ENCODE measurements around the gene CBLN3. TPM values are rescaled to one million over a fixed set of nuclear protein-coding genes. Genes with fewer than 3 reads are reported as not detected.

Gene CBLN3
- polyA plus RNA-seq, 2 of the 4 experiments (the other 2 are of a cell fraction), result 1.1 to 1.3 TPM

DNA sequence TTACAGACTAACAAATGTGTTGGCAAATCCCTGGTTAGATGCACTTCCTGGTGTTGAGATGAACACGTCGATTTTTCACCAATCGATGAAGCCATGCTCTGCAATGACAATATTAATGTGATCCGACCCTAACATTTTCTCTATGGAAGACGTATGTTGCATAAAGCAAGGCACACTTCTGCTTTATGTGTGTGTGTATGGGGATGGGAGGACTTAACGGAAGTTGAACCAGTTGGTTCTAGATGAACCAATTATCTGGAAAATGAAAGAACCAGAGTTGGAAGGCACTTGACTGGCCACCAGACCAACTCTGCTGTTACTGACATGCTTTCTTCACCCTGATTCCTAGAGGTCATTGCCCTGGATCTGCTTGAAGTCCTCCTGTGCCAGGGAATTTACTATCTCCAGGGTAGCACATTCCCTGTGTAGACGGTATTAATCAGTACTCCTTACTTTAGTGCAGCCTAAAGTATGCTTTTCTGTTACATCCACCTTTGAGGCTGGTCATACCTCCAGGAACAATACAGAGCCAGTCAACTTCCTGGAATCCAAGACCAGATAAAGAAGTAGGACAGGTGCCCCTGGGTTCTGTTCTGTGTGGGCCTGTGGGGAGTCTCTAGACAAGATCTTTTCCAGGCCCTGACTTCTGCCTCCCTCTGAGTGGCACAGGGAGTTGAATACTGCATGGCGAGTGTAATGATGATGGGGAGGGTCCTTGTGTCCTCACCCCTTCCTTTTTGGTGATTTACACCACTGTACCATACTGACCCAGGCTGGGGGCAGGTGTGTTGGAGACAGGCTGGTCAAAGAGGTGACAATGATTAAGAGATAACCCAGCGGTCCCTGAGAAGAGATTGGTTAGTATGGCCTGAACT lies 9.0 kb upstream of the CBLN3 start:
- DNase-seq (ENCODE audit: low read depth in 1 of 2, low spot score in 1 of 2), result no peak
- no peak for ATAC-seq
- no peak overlapping the region for H3K4me3 ChIP-seq
- ChIA-PET CTCF (interaction anchor here (1.5 to 18.0 kb wide), 8 partner anchors 14 to 119 kb away, joined by 4 to 1142 read pairs (median 28); partner anchors contain the start of genes ADCY4, CIDEB, DHRS1 and LTB4R), POLR2A (interaction anchor here (0.6 to 3.1 kb wide), 2 partner anchors 105 to 195 kb away, joined by 3 to 19 read pairs; partner anchors contain the start of gene TINF2)
- FAIRE-seq, result no peak
- H3K27ac ChIP-seq, result no peak overlapping the region
- no peak for TF ChIP-seq POLR2AphosphoS2 (conservative IDR thresholded peaks at IDR 0.05; ENCODE audit: low read length)
- TF ChIP-seq GATA3 (IDR thresholded peaks at IDR 0.05; ENCODE audit: borderline replicate concordance), result no peak
- no peak for TF ChIP-seq HOXA7 (CRISPR knock-in tag; IDR thresholded peaks at IDR 0.05)
- peaks cover 6% of the 10 kb centered on the region for H3K4me1 ChIP-seq
- H3K4me2 ChIP-seq, result no peak overlapping the region
- WGBS (ENCODE audit: missing lambda C conversion rate), result 65% methylated on average over 9 of the region's 9 CpGs
- H3K9me3 ChIP-seq, result no peaks in the 10 kb centered on the region

- Histone ChIP-seq H3K4me2 (no peak overlapping the region), H3K27ac (no peak overlapping the region), H3K4me3 (no peak overlapping the region), H3K9me3 (no peaks in the 10 kb centered on the region), H3K4me1 (peaks cover 6% of the 10 kb centered on the region)
- ChIA-PET POLR2A (interaction anchor here (0.6 to 3.1 kb wide), 3 partner anchors 104 to 195 kb away, joined by 3 to 19 read pairs (median 3); partner anchors contain the start of gene TINF2), CTCF (interaction anchor here (0.9 to 18.0 kb wide), 16 partner anchors 13 to 196 kb away, joined by 3 to 1142 read pairs (median 10); partner anchors contain the start of genes ADCY4, CIDEB, DHRS1 and LTB4R)
- ATAC-seq (no peak), FAIRE-seq (no peak), DNase-seq (ENCODE audit: low read depth in 1 of 2, low spot score in 1 of 2) (no peak)
- 81% methylated on average over 2 of the region's 2 CpGs for WGBS (ENCODE audit: missing lambda C conversion rate)
- TF ChIP-seq ZC3H11A (IDR thresholded peaks at IDR 0.05) (no peak), NFE2L2 (conservative IDR thresholded peaks at IDR 0.05; ENCODE audit: low read length) (no peak), MAZ (IDR thresholded peaks at IDR 0.05; ENCODE audit: borderline replicate concordance, low read depth, low read length) (no peak), KDM5A (IDR thresholded peaks at IDR 0.05) (no peak)
These were observed 8.2 kb upstream of the CBLN3 start for GRCh38 chr14:24437736-24438067.

- no peak overlapping the region for H3K27ac ChIP-seq
- no peak for ATAC-seq
- DNase-seq (ENCODE audit: low read depth in 1 of 2, low spot score in 1 of 2), result no peak
- no peaks in the 10 kb centered on the region for H3K9me3 ChIP-seq
- ChIA-PET POLR2A (interaction anchor here (0.6 to 3.1 kb wide), 6 partner anchors 104 to 194 kb away, joined by 3 to 19 read pairs (median 3); partner anchors contain the start of genes RABGGTA and TINF2), CTCF (interaction anchor here (0.7 to 18.0 kb wide), 24 partner anchors 8 to 196 kb away, joined by 3 to 1142 read pairs (median 6); partner anchors contain the start of genes ADCY4, CIDEB, DHRS1 and LTB4R)
- H3K4me2 ChIP-seq, result no peak overlapping the region
- WGBS (ENCODE audit: missing lambda C conversion rate), result 74% methylated on average over 12 of the region's 12 CpGs
- no peak overlapping the region for H3K4me3 ChIP-seq
- H3K4me1 ChIP-seq, result peaks cover 6% of the 10 kb centered on the region
- TF ChIP-seq CBX8 (IDR thresholded peaks at IDR 0.05), result no peak
- no peak for TF ChIP-seq RCOR1 (IDR thresholded peaks at IDR 0.05; ENCODE audit: low read depth, low read length)
- TF ChIP-seq, protein P1, sequence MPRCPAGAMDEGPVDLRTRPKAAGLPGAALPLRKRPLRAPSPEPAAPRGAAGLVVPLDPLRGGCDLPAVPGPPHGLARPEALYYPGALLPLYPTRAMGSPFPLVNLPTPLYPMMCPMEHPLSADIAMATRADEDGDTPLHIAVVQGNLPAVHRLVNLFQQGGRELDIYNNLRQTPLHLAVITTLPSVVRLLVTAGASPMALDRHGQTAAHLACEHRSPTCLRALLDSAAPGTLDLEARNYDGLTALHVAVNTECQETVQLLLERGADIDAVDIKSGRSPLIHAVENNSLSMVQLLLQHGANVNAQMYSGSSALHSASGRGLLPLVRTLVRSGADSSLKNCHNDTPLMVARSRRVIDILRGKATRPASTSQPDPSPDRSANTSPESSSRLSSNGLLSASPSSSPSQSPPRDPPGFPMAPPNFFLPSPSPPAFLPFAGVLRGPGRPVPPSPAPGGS (IDR thresholded peaks at IDR 0.05), result no peak
- TF ChIP-seq ZSCAN20 (CRISPR knock-in tag; IDR thresholded peaks at IDR 0.05), result no peak
- no peak for TF ChIP-seq PBX3 (IDR thresholded peaks at IDR 0.05)
- no peak for TF ChIP-seq NR3C1 (IDR thresholded peaks at IDR 0.05)
- no peak for TF ChIP-seq MYC (IDR thresholded peaks at IDR 0.05; ENCODE audit: borderline replicate concordance, low read length)
- TF ChIP-seq PHF8 (IDR thresholded peaks at IDR 0.05; ENCODE audit: borderline replicate concordance, low read depth), result no peak
- no peak for TF ChIP-seq ZC3H11A (IDR thresholded peaks at IDR 0.05)
- no peak for TF ChIP-seq JUNB (IDR thresholded peaks at IDR 0.05)
- no peak for TF ChIP-seq KDM5A (IDR thresholded peaks at IDR 0.05)
- TF ChIP-seq ZNF302 (CRISPR knock-in tag; IDR thresholded peaks at IDR 0.05), result no peak
- TF ChIP-seq EHF (CRISPR knock-in tag; IDR thresholded peaks at IDR 0.05), result no peak
- no peak for TF ChIP-seq ELK1 (IDR thresholded peaks at IDR 0.05; ENCODE audit: low read depth, low read length)
- TF ChIP-seq, protein P2, sequence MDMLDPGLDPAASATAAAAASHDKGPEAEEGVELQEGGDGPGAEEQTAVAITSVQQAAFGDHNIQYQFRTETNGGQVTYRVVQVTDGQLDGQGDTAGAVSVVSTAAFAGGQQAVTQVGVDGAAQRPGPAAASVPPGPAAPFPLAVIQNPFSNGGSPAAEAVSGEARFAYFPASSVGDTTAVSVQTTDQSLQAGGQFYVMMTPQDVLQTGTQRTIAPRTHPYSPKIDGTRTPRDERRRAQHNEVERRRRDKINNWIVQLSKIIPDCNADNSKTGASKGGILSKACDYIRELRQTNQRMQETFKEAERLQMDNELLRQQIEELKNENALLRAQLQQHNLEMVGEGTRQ (IDR thresholded peaks at IDR 0.05), result no peak
- no peak for TF ChIP-seq EHMT2 (IDR thresholded peaks at IDR 0.05; ENCODE audit: low read depth)
- TF ChIP-seq CEBPB (IDR thresholded peaks at IDR 0.05), result no peak
- FAIRE-seq, result no peak
These were observed 7.7 kb upstream of the CBLN3 start for GRCh38 chr14:24437020-24437735.

Measured in A549 (cell line).